ENCODE data around the gene GPRIN3.
"Not testable (repeated sequence)": the region's sequence is repeated elsewhere in the genome, so short reads cannot be mapped to it uniquely, and the experiment has no call there.

GPRIN3 gene

DNA sequence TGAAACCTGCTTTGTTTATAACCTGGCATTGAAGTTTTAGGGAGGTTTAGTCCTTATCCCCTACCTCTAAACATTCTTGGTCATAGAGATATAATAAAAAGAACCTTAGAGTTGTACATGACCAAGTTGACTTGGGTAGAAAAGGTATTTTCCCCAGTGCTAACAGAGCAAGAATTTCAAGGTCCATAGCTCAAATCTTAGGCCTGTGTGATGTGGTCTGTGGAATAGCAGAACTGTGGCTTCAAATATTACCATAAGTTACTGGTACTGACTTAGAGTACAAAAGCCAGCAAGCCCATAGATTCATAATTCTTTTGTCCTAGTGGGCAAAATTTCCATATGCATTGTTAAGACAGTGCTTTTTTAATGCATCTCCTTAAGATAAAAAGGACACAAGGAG, 91.2 kb downstream of the GPRIN3 start:
- DNase-seq (ENCODE audit: low read depth), result no peak

DNA sequence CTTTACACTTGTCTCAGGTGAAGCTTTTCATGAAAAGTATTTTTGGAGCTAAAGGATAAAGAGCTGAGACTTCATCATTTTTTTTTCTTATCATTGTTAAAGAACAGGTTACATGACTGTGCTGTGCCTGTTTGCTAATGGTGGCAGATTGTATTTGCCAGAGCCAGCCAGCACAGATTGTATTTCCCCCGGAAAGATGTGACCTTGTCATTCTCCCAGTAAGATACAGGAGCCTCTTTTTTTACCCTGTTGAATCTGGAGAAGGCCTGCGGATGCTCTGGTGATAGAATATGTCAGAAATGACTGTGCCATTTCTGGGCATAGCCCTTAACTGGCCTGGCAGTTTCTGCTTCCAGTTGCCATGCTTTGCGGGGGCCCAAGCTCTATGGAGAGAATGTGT, 91.9 kb downstream of the GPRIN3 start:
- DNase-seq (ENCODE audit: low read depth), result no peak

- no peak for DNase-seq (ENCODE audit: low read depth)
These were observed 93.3 kb downstream of the GPRIN3 start for GRCh38 chr4:89214308-89214707.

GRCh38 chr4:89213382-89213701, 94.3 kb downstream of the GPRIN3 start:
- DNase-seq (ENCODE audit: low read depth), result no peak

GRCh38 chr4:89212666-89213381, 94.8 kb downstream of the GPRIN3 start:
- no peak for DNase-seq (ENCODE audit: low read depth)

- no peak for DNase-seq (ENCODE audit: low read depth)
These were observed 103.0 kb downstream of the GPRIN3 start for GRCh38 chr4:89204624-89205023.

DNA sequence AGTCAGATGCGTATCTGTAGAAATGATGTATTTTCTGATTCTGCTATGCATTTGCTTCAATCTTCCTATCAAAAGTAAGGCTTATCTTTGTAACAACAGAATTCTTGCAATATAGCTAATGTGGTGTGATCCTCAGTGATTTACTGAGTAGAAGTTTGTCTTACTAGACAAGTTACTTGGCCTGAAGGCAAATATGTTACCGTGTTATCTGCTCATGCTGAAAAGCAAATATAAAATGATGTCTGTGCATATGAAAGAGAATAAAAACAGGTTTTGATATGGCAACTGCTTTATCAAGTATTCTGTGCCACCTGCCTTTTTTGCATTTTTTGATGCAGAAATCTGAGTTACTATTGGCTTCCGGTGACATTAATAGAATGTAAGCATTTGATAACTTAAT, 103.7 kb downstream of the GPRIN3 start:
- no peak for DNase-seq (ENCODE audit: low read depth)

- DNase-seq (ENCODE audit: low read depth), result not testable (repeated sequence)
These were observed 108.2 kb downstream of the GPRIN3 start for GRCh38 chr4:89199394-89199793.

- DNase-seq (ENCODE audit: low read depth), result no peak
These were observed 109.7 kb downstream of the GPRIN3 start for GRCh38 chr4:89197920-89198319.

DNA sequence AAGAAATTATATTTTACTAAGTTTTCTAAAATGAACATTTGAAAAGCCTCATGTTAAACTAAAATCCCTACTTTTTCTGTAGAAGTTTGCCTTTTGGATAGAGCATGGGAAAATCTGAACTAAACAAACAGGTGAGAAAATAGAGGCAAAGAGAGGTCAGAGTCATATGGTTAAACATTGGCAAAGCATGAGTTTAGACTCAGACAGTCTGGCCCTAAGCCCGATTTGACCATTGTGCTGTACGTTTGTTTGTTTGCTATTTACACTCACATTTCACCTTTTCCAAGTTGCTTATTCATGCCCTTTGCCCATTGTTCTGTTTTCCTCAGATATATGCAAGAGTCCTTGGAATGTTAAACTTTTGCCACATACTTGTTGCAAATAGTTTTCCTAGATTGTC, 110.9 kb downstream of the GPRIN3 start:
- DNase-seq (ENCODE audit: low read depth), result no peak

GRCh38 chr4:89196056-89196674, 111.4 kb downstream of the GPRIN3 start:
- no peak for DNase-seq (ENCODE audit: low read depth)

DNA sequence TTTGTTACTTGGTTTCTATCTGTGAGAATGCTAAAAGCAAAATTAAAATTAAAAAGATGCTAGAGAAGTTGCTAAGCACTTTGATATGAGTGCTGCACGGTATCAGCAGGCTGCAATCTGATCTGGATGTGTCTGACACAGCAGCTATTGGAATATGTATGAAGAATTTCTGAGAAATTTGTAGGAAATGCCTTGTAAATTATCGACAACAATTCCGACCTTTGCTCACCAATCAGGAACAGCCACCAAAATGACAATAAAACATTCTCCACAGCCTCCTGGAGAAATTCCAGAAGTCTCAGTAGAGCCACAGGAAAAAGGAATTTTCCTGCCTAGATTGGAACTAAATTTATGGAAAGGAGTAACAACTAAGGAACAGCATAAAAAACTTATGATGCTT, 113.8 kb downstream of the GPRIN3 start:
- DNase-seq (ENCODE audit: low read depth), result no peak

Data from activated T-helper 1 cell treated with Interleukin-2 at 50 U/mL for 16 hours (primary cell).